ENCODE data around the gene IGFBP7.

IGFBP7 gene

GRCh38 chr4:57103051-57103450 is 7.1 kb downstream of the IGFBP7 start:
- no peak overlapping the region for H3K27ac ChIP-seq
- no peak for TF ChIP-seq CTCF (conservative IDR thresholded peaks at IDR 0.05)

GRCh38 chr4:57102050-57102624 is 8.0 kb downstream of the IGFBP7 start:
- TF ChIP-seq CTCF (conservative IDR thresholded peaks at IDR 0.05): no peak
- no peak overlapping the region for H3K27ac ChIP-seq

GRCh38 chr4:57100979-57101651 is 9.1 kb downstream of the IGFBP7 start:
- no peak overlapping the region for H3K27ac ChIP-seq
- TF ChIP-seq CTCF (conservative IDR thresholded peaks at IDR 0.05): no peak

- TF ChIP-seq CTCF (conservative IDR thresholded peaks at IDR 0.05): no peak
- no peak overlapping the region for H3K27ac ChIP-seq
These were observed 10.8 kb downstream of the IGFBP7 start for GRCh38 chr4:57099363-57099762.

GRCh38 chr4:57098941-57099340 is 11.2 kb downstream of the IGFBP7 start:
- no peak for TF ChIP-seq CTCF (conservative IDR thresholded peaks at IDR 0.05)
- no peak overlapping the region for H3K27ac ChIP-seq

- H3K27ac ChIP-seq: no peak overlapping the region
These were observed 11.8 kb downstream of the IGFBP7 start for GRCh38 chr4:57098415-57098814.

GRCh38 chr4:57097711-57098110 is 12.5 kb downstream of the IGFBP7 start:
- no peak for TF ChIP-seq CTCF (conservative IDR thresholded peaks at IDR 0.05)
- H3K27ac ChIP-seq: no peak overlapping the region

More at GRCh38 chr4:57098415-57098814, 11.8 kb downstream of the IGFBP7 start:
- no peak for TF ChIP-seq CTCF (conservative IDR thresholded peaks at IDR 0.05)
